Neural cell (in vitro differentiated cells): Measurements from ENCODE around the gene GTF2A1. TPM values are rescaled to one million over a fixed set of nuclear protein-coding genes. Genes with fewer than 3 reads are reported as not detected.

ENCODE experiments used
- H2AFZ ChIP-seq: fragments of 200-600, 300-800 bp; sonication (generic), shearing (Covaris generic); 2 replicates; pipeline ENCODE4 v1.6.0; 2014; ENCODE audit warnings: low read depth, mild to moderate bottlenecking, antibody characterized with exemption, low read length, moderate library complexity
- H3F3A ChIP-seq: fragments of 200-600 bp; shearing (Covaris generic); 2 replicates; pipeline ENCODE4 v1.6.1; 2016; ENCODE audit warnings: mild to moderate bottlenecking, moderate library complexity, mixed read lengths, antibody characterized with exemption, low read length; ENCODE audit not compliant: insufficient read depth, poor library complexity, severe bottlenecking
- H3K27ac ChIP-seq: fragments of 200-600, 300-800 bp; sonication (generic), shearing (Covaris generic); 2 replicates; pipeline ENCODE4 v1.5.1; 2014; ENCODE audit warnings: mild to moderate bottlenecking, low read length, moderate library complexity
- H3K27me3 ChIP-seq: fragments of 300-800, 200-600 bp; sonication (generic), shearing (Covaris generic); 2 replicates; pipeline ENCODE4 v1.6.0; 2014; ENCODE audit warnings: mild to moderate bottlenecking, low read depth, low read length, moderate library complexity; ENCODE audit not compliant: insufficient read depth
- H3K36me3 ChIP-seq: fragments of 300-800, 200-600 bp; sonication (generic), shearing (Covaris generic); 2 replicates; pipeline ENCODE4 v1.5.1; 2014; ENCODE audit warnings: mild to moderate bottlenecking, antibody characterized with exemption, low read length, moderate library complexity; ENCODE audit not compliant: insufficient read depth
- H3K4me2 ChIP-seq: fragments of 300-800, 200-600 bp; sonication (generic), shearing (Covaris generic); 2 replicates; pipeline ENCODE4 v1.6.0; 2014; ENCODE audit warnings: mild to moderate bottlenecking, low read length
- H3K4me3 ChIP-seq: fragments of 300-800, 200-600 bp; sonication (generic), shearing (Covaris generic); 2 replicates; pipeline ENCODE4 v1.5.1; 2014; ENCODE audit warnings: mild to moderate bottlenecking, low read length, moderate library complexity
- H3K79me2 ChIP-seq: fragments of 200-600 bp; shearing (Covaris generic); replicated peaks from 2 replicates; pipeline ENCODE4 v1.6.0; 2014; ENCODE audit warnings: mild to moderate bottlenecking, low read length, moderate library complexity; ENCODE audit not compliant: insufficient read depth
- H3K9ac ChIP-seq: fragments of 300-800, 200-600 bp; sonication (generic), shearing (Covaris generic); 2 replicates; pipeline ENCODE4 v1.6.1; 2016; ENCODE audit warnings: mild to moderate bottlenecking, low read length, mixed read lengths
- H3K9me2 ChIP-seq: fragments of 200-600 bp; shearing (Covaris generic); 2 replicates; pipeline ENCODE4 v1.6.1; 2016; ENCODE audit warnings: mild to moderate bottlenecking, low read length, mixed read lengths; ENCODE audit not compliant: insufficient read depth
- H3K9me3 ChIP-seq: fragments of 200-600, 300-800 bp; sonication (generic), shearing (Covaris generic); 2 replicates; pipeline ENCODE4 v1.6.1; 2016; ENCODE audit warnings: mild to moderate bottlenecking, mixed run types, low read length, moderate library complexity, mixed read lengths
- H4K20me1 ChIP-seq: fragments of 200-600 bp; shearing (Covaris generic); 2 replicates; pipeline ENCODE4 v1.6.1; 2016; ENCODE audit warnings: mild to moderate bottlenecking, mixed run types; ENCODE audit not compliant: insufficient read depth
- EP300 ChIP-seq: fragments of 450-650 bp; conservative IDR thresholded peaks from 2 replicates; pipeline ENCODE4 v1.6.1; 2014; ENCODE audit warnings: antibody characterized with exemption, mild to moderate bottlenecking, moderate library complexity; ENCODE audit not compliant: poor library complexity, severe bottlenecking
- EZH2 ChIP-seq: fragments of 200-600, 300-800 bp; shearing (Covaris generic), sonication (generic); IDR thresholded peaks from 2 replicates; pipeline ENCODE4 v1.6.1; 2014; ENCODE audit warnings: antibody characterized with exemption, low read length, borderline replicate concordance, mild to moderate bottlenecking; ENCODE audit not compliant: insufficient read depth, poor library complexity, severe bottlenecking
- MXI1 ChIP-seq: fragments of 450-650 bp; conservative IDR thresholded peaks from 2 replicates; pipeline ENCODE4 v1.6.1; 2014; ENCODE audit warnings: antibody characterized with exemption, mild to moderate bottlenecking; ENCODE audit not compliant: poor library complexity, severe bottlenecking
- POLR2AphosphoS5 ChIP-seq: IDR thresholded peaks from 2 replicates; pipeline ENCODE4 v1.6.1; 2012
- RAD21 ChIP-seq: fragments of 450-650 bp; conservative IDR thresholded peaks from 2 replicates; pipeline ENCODE4 v1.6.1; 2014; ENCODE audit warnings: antibody characterized with exemption, mild to moderate bottlenecking, moderate library complexity
- SMC3 ChIP-seq: fragments of 450-650 bp; conservative IDR thresholded peaks from 2 replicates; pipeline ENCODE4 v1.6.1; 2014; ENCODE audit warnings: antibody characterized with exemption, mild to moderate bottlenecking, moderate library complexity; ENCODE audit not compliant: poor library complexity
- TAF1 ChIP-seq: IDR thresholded peaks from 2 replicates; pipeline ENCODE4 v1.6.1; 2012; ENCODE audit warnings: low read depth
- polyA plus RNA-seq: library from polyadenylated mRNA; depleted of rRNA; stranded (reverse); fragments of >200 nt; gene quantifications from 2 replicates; pipeline ENCODE4 v1.2.3, GENCODE V29; 2014
- TF ChIP-seq, protein P1 (sequence below): IDR thresholded peaks from 2 replicates; pipeline ENCODE4 v1.6.1; 2012; ENCODE audit warnings: borderline replicate concordance
- TF ChIP-seq, protein P2 (sequence below): fragments of 450-650 bp; IDR thresholded peaks from 2 replicates; pipeline ENCODE4 v1.5.1; 2014; ENCODE audit warnings: antibody characterized with exemption, mild to moderate bottlenecking, moderate library complexity; ENCODE audit not compliant: poor library complexity, severe bottlenecking

GTF2A1 gene
- polyA plus RNA-seq, 1 donor from 2014 or later, result 37.3 TPM

DNA sequence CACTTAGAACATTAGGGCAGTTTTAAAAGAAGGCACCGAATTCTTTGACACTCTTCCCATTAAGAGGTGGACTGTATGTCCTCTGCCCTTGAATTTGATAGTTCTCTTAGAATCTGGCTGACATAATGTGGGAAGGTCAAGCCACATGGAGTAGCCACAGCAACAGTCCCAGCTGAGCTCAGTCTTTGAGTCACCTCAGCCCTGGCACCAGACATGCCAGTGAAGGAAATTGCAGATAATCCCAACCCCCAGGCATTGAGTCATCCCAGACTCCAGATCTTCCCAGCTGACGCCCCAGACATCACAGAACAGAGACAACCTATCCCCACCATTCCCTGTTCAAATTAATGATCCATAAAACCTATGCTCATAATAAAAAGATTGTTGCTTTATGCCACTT lies 83.4 kb downstream of the GTF2A1 start:
- H3K4me2 ChIP-seq, result no peak overlapping the region
- H3K9me2 ChIP-seq, result no peaks in the 10 kb centered on the region
- H3K9me3 ChIP-seq, result no peaks in the 10 kb centered on the region
- H4K20me1 ChIP-seq, result no peaks in the 10 kb centered on the region
- no peaks in the 10 kb centered on the region for H3K79me2 ChIP-seq
- TF ChIP-seq, protein P1, sequence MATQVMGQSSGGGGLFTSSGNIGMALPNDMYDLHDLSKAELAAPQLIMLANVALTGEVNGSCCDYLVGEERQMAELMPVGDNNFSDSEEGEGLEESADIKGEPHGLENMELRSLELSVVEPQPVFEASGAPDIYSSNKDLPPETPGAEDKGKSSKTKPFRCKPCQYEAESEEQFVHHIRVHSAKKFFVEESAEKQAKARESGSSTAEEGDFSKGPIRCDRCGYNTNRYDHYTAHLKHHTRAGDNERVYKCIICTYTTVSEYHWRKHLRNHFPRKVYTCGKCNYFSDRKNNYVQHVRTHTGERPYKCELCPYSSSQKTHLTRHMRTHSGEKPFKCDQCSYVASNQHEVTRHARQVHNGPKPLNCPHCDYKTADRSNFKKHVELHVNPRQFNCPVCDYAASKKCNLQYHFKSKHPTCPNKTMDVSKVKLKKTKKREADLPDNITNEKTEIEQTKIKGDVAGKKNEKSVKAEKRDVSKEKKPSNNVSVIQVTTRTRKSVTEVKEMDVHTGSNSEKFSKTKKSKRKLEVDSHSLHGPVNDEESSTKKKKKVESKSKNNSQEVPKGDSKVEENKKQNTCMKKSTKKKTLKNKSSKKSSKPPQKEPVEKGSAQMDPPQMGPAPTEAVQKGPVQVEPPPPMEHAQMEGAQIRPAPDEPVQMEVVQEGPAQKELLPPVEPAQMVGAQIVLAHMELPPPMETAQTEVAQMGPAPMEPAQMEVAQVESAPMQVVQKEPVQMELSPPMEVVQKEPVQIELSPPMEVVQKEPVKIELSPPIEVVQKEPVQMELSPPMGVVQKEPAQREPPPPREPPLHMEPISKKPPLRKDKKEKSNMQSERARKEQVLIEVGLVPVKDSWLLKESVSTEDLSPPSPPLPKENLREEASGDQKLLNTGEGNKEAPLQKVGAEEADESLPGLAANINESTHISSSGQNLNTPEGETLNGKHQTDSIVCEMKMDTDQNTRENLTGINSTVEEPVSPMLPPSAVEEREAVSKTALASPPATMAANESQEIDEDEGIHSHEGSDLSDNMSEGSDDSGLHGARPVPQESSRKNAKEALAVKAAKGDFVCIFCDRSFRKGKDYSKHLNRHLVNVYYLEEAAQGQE, result no peak
- no peak for TF ChIP-seq EP300
- TF ChIP-seq RAD21, result no peak
- TF ChIP-seq TAF1, result no peak
- no peak for TF ChIP-seq POLR2AphosphoS5
- TF ChIP-seq, protein P2, sequence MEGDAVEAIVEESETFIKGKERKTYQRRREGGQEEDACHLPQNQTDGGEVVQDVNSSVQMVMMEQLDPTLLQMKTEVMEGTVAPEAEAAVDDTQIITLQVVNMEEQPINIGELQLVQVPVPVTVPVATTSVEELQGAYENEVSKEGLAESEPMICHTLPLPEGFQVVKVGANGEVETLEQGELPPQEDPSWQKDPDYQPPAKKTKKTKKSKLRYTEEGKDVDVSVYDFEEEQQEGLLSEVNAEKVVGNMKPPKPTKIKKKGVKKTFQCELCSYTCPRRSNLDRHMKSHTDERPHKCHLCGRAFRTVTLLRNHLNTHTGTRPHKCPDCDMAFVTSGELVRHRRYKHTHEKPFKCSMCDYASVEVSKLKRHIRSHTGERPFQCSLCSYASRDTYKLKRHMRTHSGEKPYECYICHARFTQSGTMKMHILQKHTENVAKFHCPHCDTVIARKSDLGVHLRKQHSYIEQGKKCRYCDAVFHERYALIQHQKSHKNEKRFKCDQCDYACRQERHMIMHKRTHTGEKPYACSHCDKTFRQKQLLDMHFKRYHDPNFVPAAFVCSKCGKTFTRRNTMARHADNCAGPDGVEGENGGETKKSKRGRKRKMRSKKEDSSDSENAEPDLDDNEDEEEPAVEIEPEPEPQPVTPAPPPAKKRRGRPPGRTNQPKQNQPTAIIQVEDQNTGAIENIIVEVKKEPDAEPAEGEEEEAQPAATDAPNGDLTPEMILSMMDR, result no peak
- TF ChIP-seq EZH2, result no peak
- no peak for TF ChIP-seq MXI1
- TF ChIP-seq SMC3, result no peak
- H3K4me3 ChIP-seq, result no peak overlapping the region
- H3K9ac ChIP-seq, result no peak overlapping the region
- no peaks in the 10 kb centered on the region for H3K36me3 ChIP-seq
- no peak overlapping the region for H2AFZ ChIP-seq
- no peaks in the 10 kb centered on the region for H3K27me3 ChIP-seq
- no peaks in the 10 kb centered on the region for H3F3A ChIP-seq
- no peak overlapping the region for H3K27ac ChIP-seq

DNA sequence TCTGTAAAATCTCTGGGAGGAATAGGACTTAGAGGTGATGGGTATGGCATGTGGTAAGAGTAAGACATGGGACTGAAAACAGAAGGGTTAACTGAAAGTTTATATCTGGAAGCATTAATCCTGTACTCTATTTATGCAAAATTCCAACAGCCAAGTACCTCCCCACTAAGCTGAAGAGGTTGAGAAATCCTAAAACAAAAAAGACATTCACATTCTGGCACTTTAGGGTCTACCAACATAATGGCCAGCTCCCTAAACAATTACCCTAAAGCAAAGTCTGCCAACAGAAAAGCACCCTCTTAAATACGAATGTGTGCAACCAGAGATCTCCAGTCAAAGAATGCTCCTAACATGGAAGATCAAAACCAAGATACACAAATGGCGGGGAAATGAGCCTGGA lies 87.4 kb downstream of the GTF2A1 start:
- Histone ChIP-seq H3K9ac (no peak overlapping the region), H3K9me2 (no peaks in the 10 kb centered on the region), H3K27me3 (no peaks in the 10 kb centered on the region), H3K79me2 (no peaks in the 10 kb centered on the region), H2AFZ (no peak overlapping the region), H3K4me3 (no peak overlapping the region), H4K20me1 (no peaks in the 10 kb centered on the region), H3K27ac (no peak overlapping the region), H3F3A (no peaks in the 10 kb centered on the region), H3K36me3 (no peaks in the 10 kb centered on the region), H3K4me2 (no peak overlapping the region), H3K9me3 (no peaks in the 10 kb centered on the region)
- TF ChIP-seq TAF1 (no peak), MXI1 (no peak), POLR2AphosphoS5 (no peak), EP300 (no peak), EZH2 (no peak), RAD21 (no peak), SMC3 (no peak)
- TF ChIP-seq, protein P2, result no peak
- TF ChIP-seq, protein P1, result no peak
